MM.1S (cell line): ENCODE results near the gene CNPPD1.

ENCODE experiments used
- DNase-seq: peaks from one replicate; pipeline ENCODE4 v3.0.0-alpha.2; 2015
- H2AFZ ChIP-seq: fragments of 300-600 bp; sonication (generic); 2 replicates; pipeline ENCODE4 v1.6.0; 2016; ENCODE audit warnings: antibody characterized with exemption, low read length
- H3F3A ChIP-seq: fragments of 300-600 bp; sonication (generic); 2 replicates; pipeline ENCODE4 v1.6.1; 2016; ENCODE audit warnings: mild to moderate bottlenecking, antibody characterized with exemption, low read length, moderate library complexity, mixed read lengths; ENCODE audit not compliant: insufficient read depth
- H3K27ac ChIP-seq: fragments of 300-600 bp; sonication (generic); 2 replicates; pipeline ENCODE4 v1.5.1; 2016; ENCODE audit warnings: mild to moderate bottlenecking, low read length
- H3K27me3 ChIP-seq: fragments of 300-600 bp; sonication (generic); replicated peaks from 2 replicates; pipeline ENCODE4 v1.6.0; 2016; ENCODE audit warnings: low read length; ENCODE audit not compliant: insufficient read depth
- H3K36me3 ChIP-seq: fragments of 300-600 bp; sonication (generic); replicated peaks from 2 replicates; pipeline ENCODE4 v1.6.1; 2016; ENCODE audit warnings: mild to moderate bottlenecking, low read length, mixed read lengths; ENCODE audit not compliant: insufficient read depth
- H3K4me1 ChIP-seq: fragments of 300-600 bp; sonication (generic); 2 replicates; pipeline ENCODE4 v1.6.1; 2016; ENCODE audit warnings: low read length, mixed read lengths
- H3K4me2 ChIP-seq: fragments of 300-600 bp; sonication (generic); 2 replicates; pipeline ENCODE4 v1.6.0; 2016; ENCODE audit warnings: low read depth, low read length
- H3K4me3 ChIP-seq: fragments of 300-600 bp; sonication (generic); 2 replicates; pipeline ENCODE4 v1.5.1; 2016; ENCODE audit warnings: low read length, mixed read lengths
- H3K79me2 ChIP-seq: fragments of 300-600 bp; sonication (generic); 2 replicates; pipeline ENCODE4 v1.6.1; 2016; ENCODE audit warnings: mixed run types, low read length, mixed read lengths
- H3K9ac ChIP-seq: fragments of 300-600 bp; sonication (generic); 2 replicates; pipeline ENCODE4 v1.6.1; 2016; ENCODE audit warnings: low read length, mixed read lengths
- H3K9me2 ChIP-seq: fragments of 300-600 bp; sonication (generic); replicated peaks from 2 replicates; pipeline ENCODE4 v1.6.1; 2016; ENCODE audit warnings: mild to moderate bottlenecking, low read length, mixed read lengths; ENCODE audit not compliant: insufficient read depth
- H3K9me3 ChIP-seq: fragments of 300-600 bp; sonication (generic); replicated peaks from 2 replicates; pipeline ENCODE4 v1.6.1; 2016; ENCODE audit warnings: mild to moderate bottlenecking, low read length, mixed read lengths; ENCODE audit not compliant: insufficient read depth
- H4K20me1 ChIP-seq: fragments of 300-600 bp; sonication (generic); 2 replicates; pipeline ENCODE4 v1.6.1; 2016; ENCODE audit warnings: mild to moderate bottlenecking, low read length, moderate library complexity, mixed read lengths; ENCODE audit not compliant: insufficient read depth
- EZH2 ChIP-seq: fragments of 300-600 bp; sonication (generic); optimal IDR thresholded peaks from 2 replicates; pipeline ENCODE3; 2017; ENCODE audit warnings: low read depth, mild to moderate bottlenecking, antibody characterized with exemption, low read length, mixed read lengths
- EZH2phosphoT487 ChIP-seq: fragments of 300-600 bp; sonication (generic); IDR thresholded peaks from 2 replicates; pipeline ENCODE4 v1.6.1; 2018; ENCODE audit warnings: antibody characterized with exemption, low read length
- TF ChIP-seq, protein P1 (sequence below): fragments of 300-600 bp; sonication (generic); IDR thresholded peaks from 2 replicates; pipeline ENCODE4 v1.5.1; 2016; ENCODE audit warnings: antibody characterized with exemption, low read length, mixed read lengths

CNPPD1 gene

GRCh38 chr2:219182331-219183150 lies 5.8 kb upstream of the CNPPD1 start:
- no peak for DNase-seq
- H3K36me3 ChIP-seq, result peaks cover 4% of the 10 kb centered on the region; the same call in 1 of the 2 replicates
- H3K4me3 ChIP-seq, result no peak overlapping the region
- peaks cover 24% of the 10 kb centered on the region for H3K79me2 ChIP-seq
- H3K9me3 ChIP-seq, result no peaks in the 10 kb centered on the region
- no peaks in the 10 kb centered on the region for H3K27me3 ChIP-seq
- H3K9ac ChIP-seq, result no peak overlapping the region
- H3K27ac ChIP-seq, result no peak overlapping the region
- no peak overlapping the region for H3K4me2 ChIP-seq
- H3F3A ChIP-seq, result peaks cover 4% of the 10 kb centered on the region
- TF ChIP-seq, protein P1, sequence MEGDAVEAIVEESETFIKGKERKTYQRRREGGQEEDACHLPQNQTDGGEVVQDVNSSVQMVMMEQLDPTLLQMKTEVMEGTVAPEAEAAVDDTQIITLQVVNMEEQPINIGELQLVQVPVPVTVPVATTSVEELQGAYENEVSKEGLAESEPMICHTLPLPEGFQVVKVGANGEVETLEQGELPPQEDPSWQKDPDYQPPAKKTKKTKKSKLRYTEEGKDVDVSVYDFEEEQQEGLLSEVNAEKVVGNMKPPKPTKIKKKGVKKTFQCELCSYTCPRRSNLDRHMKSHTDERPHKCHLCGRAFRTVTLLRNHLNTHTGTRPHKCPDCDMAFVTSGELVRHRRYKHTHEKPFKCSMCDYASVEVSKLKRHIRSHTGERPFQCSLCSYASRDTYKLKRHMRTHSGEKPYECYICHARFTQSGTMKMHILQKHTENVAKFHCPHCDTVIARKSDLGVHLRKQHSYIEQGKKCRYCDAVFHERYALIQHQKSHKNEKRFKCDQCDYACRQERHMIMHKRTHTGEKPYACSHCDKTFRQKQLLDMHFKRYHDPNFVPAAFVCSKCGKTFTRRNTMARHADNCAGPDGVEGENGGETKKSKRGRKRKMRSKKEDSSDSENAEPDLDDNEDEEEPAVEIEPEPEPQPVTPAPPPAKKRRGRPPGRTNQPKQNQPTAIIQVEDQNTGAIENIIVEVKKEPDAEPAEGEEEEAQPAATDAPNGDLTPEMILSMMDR, result no peak
- TF ChIP-seq EZH2, result no peak
- TF ChIP-seq EZH2phosphoT487, result no peak
- H4K20me1 ChIP-seq, result no peaks in the 10 kb centered on the region
- no peak overlapping the region for H2AFZ ChIP-seq
- H3K4me1 ChIP-seq, result peaks cover 7% of the 10 kb centered on the region; the same call in 1 of the 2 replicates
- no peaks in the 10 kb centered on the region for H3K9me2 ChIP-seq

- Histone ChIP-seq H3K9me3 (no peaks in the 10 kb centered on the region), H3K4me2 (no peak overlapping the region), H3K27ac (no peak overlapping the region), H3K4me3 (no peak overlapping the region), H3K79me2 (peaks cover 26% of the 10 kb centered on the region), H2AFZ (no peak overlapping the region), H3K9ac (no peak overlapping the region), H3K4me1 (peaks cover 7% of the 10 kb centered on the region; the same call in 1 of the 2 replicates), H3K9me2 (no peaks in the 10 kb centered on the region), H3F3A (peaks cover 14% of the 10 kb centered on the region), H4K20me1 (no peaks in the 10 kb centered on the region), H3K36me3 (peaks cover 4% of the 10 kb centered on the region; the same call in 1 of the 2 replicates), H3K27me3 (no peaks in the 10 kb centered on the region)
- TF ChIP-seq EZH2phosphoT487 (no peak), EZH2 (no peak)
- TF ChIP-seq, protein P1, result no peak
- DNase-seq, result no peak
Observed at GRCh38 chr2:219181531-219181930, 4.8 kb upstream of the CNPPD1 start.

DNA sequence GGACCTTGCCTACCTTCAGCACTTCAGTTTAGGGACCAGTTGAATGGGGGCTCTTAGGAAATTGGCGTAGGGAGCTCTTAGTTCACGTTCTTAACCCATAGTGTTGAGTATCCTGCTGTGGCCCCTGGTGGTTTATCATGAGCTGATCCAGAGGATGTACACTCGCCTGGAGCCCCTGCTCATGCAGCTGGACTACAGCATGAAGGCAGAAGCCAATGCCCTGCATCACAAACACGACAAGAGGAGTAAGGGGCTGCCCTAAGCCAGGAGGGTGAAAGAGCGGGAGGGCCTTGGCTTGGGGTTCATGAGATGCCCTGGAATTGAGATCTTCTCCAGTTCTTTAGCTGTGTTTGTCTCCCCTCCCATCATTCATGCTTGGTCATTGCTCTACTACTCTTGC lies 4.2 kb upstream of the CNPPD1 start:
- no peak for DNase-seq
- TF ChIP-seq EZH2phosphoT487, result no peak
- TF ChIP-seq EZH2, result no peak
- TF ChIP-seq, protein P1, result no peak
- peaks cover 31% of the 10 kb centered on the region for H3K79me2 ChIP-seq
- H3K9me3 ChIP-seq, result no peaks in the 10 kb centered on the region
- H2AFZ ChIP-seq, result no peak overlapping the region
- peaks cover 19% of the 10 kb centered on the region for H3F3A ChIP-seq
- H3K9me2 ChIP-seq, result no peaks in the 10 kb centered on the region
- no peak overlapping the region for H3K27ac ChIP-seq
- no peak overlapping the region for H3K4me2 ChIP-seq
- no peaks in the 10 kb centered on the region for H3K27me3 ChIP-seq
- no peak overlapping the region for H3K4me3 ChIP-seq
- peaks cover 7% of the 10 kb centered on the region; the same call in 1 of the 2 replicates for H3K4me1 ChIP-seq
- peaks cover 4% of the 10 kb centered on the region; the same call in 1 of the 2 replicates for H3K36me3 ChIP-seq
- H3K9ac ChIP-seq, result no peak overlapping the region
- no peaks in the 10 kb centered on the region for H4K20me1 ChIP-seq
